ENCODE results near the gene FSIP1.
A peak's percentile ranks its signal among the peaks of the same experiment; 100 is the strongest.

FSIP1 gene

DNA sequence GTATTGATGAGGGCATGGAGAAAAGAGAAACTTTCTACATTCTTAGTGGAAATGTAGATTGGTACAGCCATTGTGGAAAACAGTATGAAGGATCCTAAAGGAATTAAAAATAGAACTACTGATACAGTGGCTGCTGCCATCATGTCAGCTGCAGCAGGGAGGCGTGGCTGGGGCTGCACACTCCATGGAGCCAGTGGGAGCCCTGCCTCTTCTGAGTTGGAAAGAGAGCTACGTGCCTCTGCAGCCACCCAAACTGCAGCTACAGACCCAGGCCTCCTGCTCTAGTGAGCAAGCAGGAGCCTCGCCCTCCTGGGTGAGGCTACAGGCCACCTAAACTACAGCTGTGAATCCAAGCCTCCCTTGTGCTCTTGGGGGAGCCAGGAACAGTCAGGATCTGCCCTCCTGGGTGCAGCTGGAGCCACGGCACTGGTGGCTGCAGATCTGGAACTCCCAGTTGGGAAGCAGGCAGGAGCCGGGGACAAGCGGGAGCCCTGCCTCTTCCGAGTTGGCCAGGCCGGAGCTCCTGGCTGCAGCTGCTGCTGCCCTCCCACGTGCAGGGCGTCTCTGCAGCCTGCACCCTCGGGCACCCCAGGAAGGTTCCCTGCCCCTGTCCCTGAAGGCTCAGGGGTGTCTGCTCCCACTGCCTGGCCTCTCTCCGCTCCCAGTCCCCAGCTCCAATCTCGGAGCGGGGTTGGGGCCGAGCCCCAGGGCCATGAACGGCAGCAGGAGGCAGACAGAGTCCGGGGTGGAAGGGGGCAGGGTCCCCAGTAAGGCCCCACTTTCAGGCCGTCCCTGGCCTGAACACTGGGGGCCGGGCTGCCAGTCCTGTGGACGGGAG, 137.3 kb downstream of the FSIP1 start:
- DNase-seq (ENCODE audit: low spot score) = no peak

- no peak for DNase-seq (ENCODE audit: low spot score)
These were observed 138.5 kb downstream of the FSIP1 start for GRCh38 chr15:39644136-39644535.

- DNase-seq (ENCODE audit: low spot score) = no peak
These were observed 138.9 kb downstream of the FSIP1 start for GRCh38 chr15:39643727-39644126.

DNA sequence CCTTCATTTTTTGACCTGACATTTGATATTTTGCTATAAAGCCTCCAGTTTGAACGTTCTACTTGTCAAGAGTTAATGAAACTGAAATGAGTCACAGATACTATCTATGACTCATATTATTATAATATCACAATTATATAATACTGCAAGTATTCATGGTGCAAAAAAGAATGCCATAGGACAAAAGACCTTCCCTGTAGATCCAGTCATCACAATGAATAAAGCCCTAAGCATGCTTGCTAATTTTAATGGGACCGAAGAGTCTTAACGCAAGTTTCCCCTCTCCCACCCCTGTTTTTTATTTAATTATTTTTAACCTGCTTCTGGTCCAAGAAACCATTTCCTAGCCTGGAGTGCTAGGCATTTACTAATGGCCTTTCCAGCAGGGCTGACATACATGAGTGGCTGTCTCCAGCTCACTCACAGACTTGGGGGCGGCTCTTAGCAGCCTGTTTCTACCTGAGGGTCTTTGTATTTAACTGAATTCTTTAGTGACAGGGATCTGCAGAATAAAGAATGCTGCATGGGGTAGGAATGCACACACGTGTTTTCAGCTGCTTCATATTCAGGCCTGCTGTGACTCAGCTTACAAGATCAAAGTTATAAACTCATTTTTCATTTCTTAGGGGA, 140.5 kb downstream of the FSIP1 start:
- no peak for DNase-seq (ENCODE audit: low spot score)

DNA sequence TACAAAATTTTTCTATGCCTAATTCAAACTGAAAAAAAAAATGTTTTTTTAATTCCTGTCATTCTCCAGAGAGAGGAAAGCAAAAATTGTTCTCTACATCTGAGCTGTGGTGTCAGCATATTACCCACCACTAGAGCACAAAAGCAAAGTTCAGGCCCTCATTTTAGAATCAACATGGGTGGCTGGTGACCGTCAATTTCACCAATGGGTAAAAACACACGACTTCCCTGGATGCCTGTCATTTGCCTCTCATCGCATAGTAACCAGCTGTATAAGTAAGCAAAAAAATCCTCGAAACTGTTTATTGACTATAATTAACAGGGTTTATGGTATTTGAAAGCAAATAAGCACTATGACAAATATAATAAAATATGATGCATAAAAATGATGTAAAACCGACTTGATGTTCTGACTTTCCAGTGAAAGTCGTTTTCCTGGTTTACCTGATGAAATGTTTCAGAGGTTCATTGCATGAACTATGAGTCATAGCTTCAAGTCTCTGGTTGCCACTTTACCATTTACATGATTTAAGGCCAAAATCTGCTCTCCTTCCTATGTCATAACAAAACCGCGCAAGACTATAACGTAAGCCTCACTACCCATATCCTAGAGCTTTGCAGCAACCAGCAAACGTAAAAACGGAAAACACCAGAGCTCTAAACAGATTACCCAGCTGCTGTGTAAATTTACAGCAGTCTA, 141.3 kb downstream of the FSIP1 start:
- peak; percentile 31 for DNase-seq (ENCODE audit: low spot score)

DNA sequence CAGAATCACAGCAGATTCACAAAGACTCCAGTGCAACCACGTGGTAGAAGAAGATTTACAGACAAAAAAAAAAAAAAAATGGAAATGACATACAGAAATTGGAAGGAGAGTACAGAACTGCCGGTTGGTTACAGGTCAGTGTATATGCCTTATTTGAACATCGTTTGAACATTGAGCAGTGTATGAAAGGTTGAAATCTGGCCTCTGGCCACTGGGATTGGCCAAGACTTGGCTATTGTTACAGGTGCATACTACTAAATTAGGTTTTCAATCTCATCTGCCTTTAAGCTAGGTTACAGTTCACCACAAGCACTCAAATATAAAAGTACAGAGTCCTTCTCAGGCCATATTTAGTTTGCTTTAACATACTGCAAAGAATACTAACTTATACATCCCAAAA, 142.0 kb downstream of the FSIP1 start:
- no peak for DNase-seq (ENCODE audit: low spot score)

DNA sequence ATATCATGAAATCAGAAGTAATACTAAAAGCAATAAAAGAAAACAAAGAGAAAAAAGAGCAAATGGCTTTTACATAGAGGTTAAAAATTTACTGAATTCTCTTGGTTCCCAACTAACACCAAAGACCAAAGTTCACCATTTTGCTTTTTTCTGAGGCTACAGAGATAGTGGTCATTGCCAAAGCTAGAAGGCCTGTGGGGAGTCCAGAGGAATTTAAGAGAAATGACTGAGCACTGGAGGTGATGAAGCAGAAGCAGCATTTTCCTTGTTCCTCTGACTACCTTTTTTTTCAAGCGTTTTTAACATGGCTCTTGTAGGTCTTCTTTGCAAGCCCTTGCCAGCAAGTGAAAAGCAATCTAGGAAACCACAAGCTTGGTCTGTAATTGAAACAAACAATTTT, 143.6 kb downstream of the FSIP1 start:
- DNase-seq (ENCODE audit: low spot score) = no peak

- DNase-seq (ENCODE audit: low spot score) = no peak
These were observed 144.6 kb downstream of the FSIP1 start for GRCh38 chr15:39638041-39638440.

- no peak for DNase-seq (ENCODE audit: low spot score)
These were observed 151.3 kb downstream of the FSIP1 start for GRCh38 chr15:39631357-39631756.

DNA sequence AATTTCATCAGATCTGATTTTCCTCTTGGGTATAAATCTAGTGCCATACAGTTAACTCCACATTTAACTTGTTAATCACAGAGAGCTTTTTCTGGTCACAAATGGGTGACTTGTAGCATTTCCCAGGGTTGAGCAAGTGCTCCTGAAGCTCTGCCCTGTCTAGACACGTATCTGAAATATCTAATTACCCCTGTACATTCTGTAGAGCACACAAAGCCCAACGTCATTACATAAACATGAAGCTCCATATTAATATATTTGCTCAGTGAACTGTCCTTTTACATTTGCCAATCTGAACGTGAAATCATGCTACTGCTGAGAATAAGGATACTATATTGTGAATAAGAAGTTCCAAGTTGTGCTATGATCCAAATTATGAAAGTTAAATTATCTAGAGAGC, 152.7 kb downstream of the FSIP1 start:
- no peak for DNase-seq (ENCODE audit: low spot score)

- peak; percentile 67 for DNase-seq (ENCODE audit: low spot score)
These were observed 153.3 kb downstream of the FSIP1 start for GRCh38 chr15:39629371-39629770.

DNA sequence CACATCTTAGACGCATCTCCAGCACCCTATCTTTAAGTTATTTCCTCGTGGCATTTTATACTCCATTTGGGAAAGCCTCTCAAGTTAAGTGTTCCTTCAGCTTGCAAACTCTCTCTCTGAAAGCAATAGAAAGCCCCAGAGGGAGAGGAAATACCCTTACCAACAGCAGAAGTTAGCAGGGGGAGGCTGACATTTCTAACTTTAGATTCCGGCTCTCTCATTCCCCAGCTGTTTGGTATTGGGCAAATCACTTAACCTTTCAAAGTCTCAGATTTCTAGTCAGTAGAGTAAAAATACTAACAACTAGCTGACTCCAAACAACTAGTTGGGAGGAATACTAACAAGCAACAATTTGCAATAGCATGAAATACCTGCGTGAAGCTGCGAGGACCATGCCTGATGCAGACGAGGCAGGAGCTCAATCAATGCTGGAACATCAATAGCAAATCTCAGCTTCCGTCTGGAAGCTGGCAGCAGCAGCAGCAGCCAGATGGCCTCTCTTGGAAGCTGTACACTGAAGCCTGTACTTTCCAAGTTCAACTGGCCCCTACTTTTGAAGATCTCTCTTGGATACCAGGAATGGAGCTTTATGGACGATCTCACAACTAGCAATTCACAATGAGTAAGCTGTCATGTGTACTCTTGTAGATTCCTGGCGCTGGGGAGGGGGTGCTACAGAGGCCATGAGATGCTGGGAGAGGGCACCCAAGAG, 153.9 kb downstream of the FSIP1 start:
- DNase-seq (ENCODE audit: low spot score) = no peak

- no peak for DNase-seq (ENCODE audit: low spot score)
These were observed 154.5 kb downstream of the FSIP1 start for GRCh38 chr15:39628144-39628508.

DNA sequence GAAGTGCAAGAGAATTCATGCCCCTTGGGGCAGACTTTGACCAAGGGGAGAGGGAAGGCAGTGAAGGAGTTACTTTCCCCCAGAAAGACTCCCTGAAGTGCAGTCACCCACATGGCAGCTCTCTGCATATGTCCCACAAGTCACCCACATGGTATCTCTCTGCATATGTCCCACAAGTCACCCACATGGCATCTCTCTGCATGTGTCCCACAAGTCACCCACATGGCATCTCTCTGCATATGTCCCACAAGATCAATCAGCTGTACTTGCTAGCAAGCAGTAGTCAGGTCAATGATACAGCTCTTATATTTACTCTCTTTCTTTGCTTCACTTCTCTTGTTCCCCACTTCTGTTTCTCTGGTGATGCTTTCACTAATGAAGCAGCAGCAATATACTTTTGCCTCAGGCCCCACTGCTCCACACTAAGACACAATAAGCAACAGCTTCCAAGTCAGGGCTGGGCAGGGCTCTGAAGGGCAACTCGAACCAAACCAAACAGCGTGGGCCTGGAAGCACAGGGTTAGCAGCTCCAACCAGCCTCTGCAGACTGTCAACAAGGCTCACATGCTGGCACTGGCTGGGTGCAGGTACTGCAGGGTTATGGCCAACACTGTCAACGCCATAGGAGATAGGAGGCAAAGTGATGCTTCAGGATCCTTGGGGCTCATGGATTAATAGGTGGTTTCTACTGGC, 155.0 kb downstream of the FSIP1 start:
- no peak for DNase-seq (ENCODE audit: low spot score)

DNA sequence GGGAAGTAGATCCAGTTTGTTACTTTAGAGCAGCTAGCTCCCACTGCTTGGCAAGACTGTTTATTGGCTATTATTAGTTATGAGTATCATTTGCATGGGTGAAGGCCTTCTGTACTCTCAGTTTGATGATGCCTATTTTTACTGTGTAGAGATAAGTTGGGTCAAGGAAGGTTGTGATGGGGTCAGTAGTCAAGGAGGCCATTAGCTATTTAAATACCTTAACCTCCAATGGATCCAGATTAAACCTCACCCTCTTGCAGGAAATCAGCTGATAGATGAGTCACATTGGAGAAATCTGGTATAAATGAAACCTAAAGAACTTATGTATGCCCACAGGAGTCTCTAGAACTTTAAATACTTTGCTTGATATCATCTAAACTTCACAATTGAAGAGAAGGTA, 156.8 kb downstream of the FSIP1 start:
- DNase-seq (ENCODE audit: low spot score) = no peak

DNA sequence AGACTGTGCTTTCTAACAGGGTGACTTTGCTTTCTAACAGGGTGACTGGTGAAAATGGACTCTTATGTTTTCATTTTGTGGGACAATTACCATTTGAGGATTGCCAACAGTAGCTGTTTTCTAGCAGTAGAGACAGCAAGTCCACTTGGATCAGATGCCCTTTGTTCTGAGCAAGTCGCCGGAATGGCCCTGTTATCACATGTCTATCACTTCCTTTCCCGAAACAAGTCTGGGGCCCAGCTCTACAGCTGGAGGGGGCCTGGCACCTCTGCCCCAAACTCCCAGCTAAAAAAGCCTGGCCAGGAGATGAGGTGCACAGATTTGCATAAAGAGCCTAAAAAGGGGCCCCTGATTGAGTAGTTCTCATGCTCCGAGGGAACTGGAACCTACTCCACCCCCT, 157.2 kb downstream of the FSIP1 start:
- DNase-seq (ENCODE audit: low spot score) = no peak

DNA sequence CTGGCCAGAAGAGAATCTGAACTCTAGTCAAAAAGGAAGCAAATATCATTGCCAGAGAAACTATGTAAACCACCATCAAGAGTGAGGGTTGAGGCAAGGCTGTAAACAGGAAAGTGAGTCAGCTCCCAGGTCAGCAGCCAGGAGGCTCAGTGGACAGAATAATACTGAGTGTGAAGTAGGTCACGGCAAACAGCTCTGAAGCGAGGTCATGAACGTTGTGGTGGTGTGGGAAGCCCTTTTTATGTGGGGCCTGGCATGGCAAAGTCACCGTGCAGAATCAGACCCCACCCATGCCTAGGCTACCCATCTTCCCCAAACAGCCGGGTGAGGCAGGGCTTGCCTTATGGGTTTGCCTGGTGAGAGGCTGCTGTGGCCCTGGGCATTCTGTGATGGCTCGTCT, 157.8 kb downstream of the FSIP1 start:
- DNase-seq (ENCODE audit: low spot score) = peak; percentile 83

- peak; percentile 62 for DNase-seq (ENCODE audit: low spot score)
These were observed 159.1 kb downstream of the FSIP1 start for GRCh38 chr15:39623529-39623931.

- DNase-seq (ENCODE audit: low spot score) = no peak
These were observed 159.8 kb downstream of the FSIP1 start for GRCh38 chr15:39622660-39623516.

DNA sequence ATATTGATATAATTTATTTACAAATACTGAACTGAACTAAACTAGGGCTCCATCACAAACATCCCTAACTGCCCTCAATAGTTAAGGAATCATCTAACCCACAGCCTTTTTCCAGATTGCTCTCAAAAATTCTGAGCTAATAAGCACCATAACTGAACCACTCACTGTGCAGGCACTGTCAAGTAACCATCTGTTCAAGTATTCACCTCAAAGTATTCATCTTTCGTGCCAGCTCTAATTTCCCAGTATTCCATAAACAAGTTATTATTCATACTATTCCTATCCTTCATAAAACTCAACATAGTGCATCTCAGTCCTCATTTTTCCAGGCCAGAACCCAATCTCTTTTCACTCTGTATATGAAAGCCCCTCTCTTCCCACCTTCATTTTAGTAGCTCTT, 160.7 kb downstream of the FSIP1 start:
- no peak for DNase-seq (ENCODE audit: low spot score)

- DNase-seq (ENCODE audit: low spot score) = no peak
These were observed 161.4 kb downstream of the FSIP1 start for GRCh38 chr15:39621210-39621609.
